ENCODE results near the gene LRRC8D. TPM values are rescaled to one million over a fixed set of nuclear protein-coding genes. Genes with fewer than 3 reads are reported as not detected.
A peak's percentile ranks its signal among the peaks of the same experiment; 100 is the strongest.

The LRRC8D gene
- polyA plus RNA-seq, 3 donors = 28.0 to 43.8 (median 42.9) TPM

GRCh38 chr1:89910268-89910667, 89.4 kb downstream of the LRRC8D start:
- Histone ChIP-seq H4K20me1 (ENCODE audit: insufficient read depth, low read length) (peaks cover 99% of the 10 kb centered on the region), H3K4me3 (replicated peaks in 1 of 3; ENCODE audit: low read depth in 2 of 3, low read length in 3 of 3) (no peak overlapping the region), H3K9me3 (replicated peaks in 1 of 2; ENCODE audit: control insufficient read depth in 1 of 2, insufficient read depth in 1 of 2, low read length in 2 of 2) (no peaks in the 10 kb centered on the region), H3K27ac (ENCODE audit: low read depth in 1 of 2, low read length in 2 of 2) (peak overlapping the region in 1 of 2 donors; percentile 91), H3K79me2 (ENCODE audit: insufficient read depth, low read length) (peaks cover 99% of the 10 kb centered on the region), H3K36me3 (replicated peaks in 1 of 2; ENCODE audit: control insufficient read depth in 1 of 2, insufficient read depth in 2 of 2, low read length in 2 of 2) (peaks cover 3 to 19% of the 10 kb centered on the region in 2 donors), H3K9ac (ENCODE audit: insufficient read depth, low read length, poor library complexity, severe bottlenecking) (no peak overlapping the region), H3K4me1 (ENCODE audit: control insufficient read depth in 1 of 2, insufficient read depth in 2 of 2, low read length in 2 of 2) (peaks cover 35 to 39% of the 10 kb centered on the region in 2 donors), H2AFZ (ENCODE audit: insufficient read depth, low read depth, low read length, poor library complexity, severe bottlenecking) (no peak overlapping the region), H3K4me2 (replicated peaks; ENCODE audit: extremely low read depth, low read length, poor library complexity, severe bottlenecking) (no peak overlapping the region), H3K27me3 (ENCODE audit: control insufficient read depth in 2 of 2, insufficient read depth in 2 of 2, low read length in 2 of 2) (no peaks in the 10 kb centered on the region)
- Mint-ChIP-seq H3K36me3 (peaks cover 27 to 30% of the 10 kb centered on the region in 2 donors), H3K4me3 (no peak overlapping the region), H3K4me1 (peaks cover 59% of the 10 kb centered on the region), H3K27me3 (ENCODE audit: low read depth in 3 of 3) (no peaks in the 10 kb centered on the region), H3K27ac (peak overlapping the region in 6 of 7 donors; percentile 3 to 75 (median 48)), H3K9me3 (no peaks in the 10 kb centered on the region)
- DNase-seq = no peak
- no peak for TF ChIP-seq CTCF (IDR thresholded peaks at IDR 0.05)
- intact Hi-C loops (cut with micrococcal nuclease) = no loop called here

GRCh38 chr1:89910780-89911179, 89.9 kb downstream of the LRRC8D start:
- Histone ChIP-seq H3K27ac (ENCODE audit: low read depth in 1 of 2, low read length in 2 of 2) (peak overlapping the region in 1 of 2 donors; percentile 91), H3K4me2 (replicated peaks; ENCODE audit: extremely low read depth, low read length, poor library complexity, severe bottlenecking) (no peak overlapping the region), H3K4me3 (replicated peaks in 1 of 3; ENCODE audit: low read depth in 2 of 3, low read length in 3 of 3) (no peak overlapping the region), H3K9ac (ENCODE audit: insufficient read depth, low read length, poor library complexity, severe bottlenecking) (no peak overlapping the region), H4K20me1 (ENCODE audit: insufficient read depth, low read length) (peaks cover 99% of the 10 kb centered on the region), H3K9me3 (replicated peaks in 1 of 2; ENCODE audit: control insufficient read depth in 1 of 2, insufficient read depth in 1 of 2, low read length in 2 of 2) (no peaks in the 10 kb centered on the region), H2AFZ (ENCODE audit: insufficient read depth, low read depth, low read length, poor library complexity, severe bottlenecking) (no peak overlapping the region), H3K4me1 (ENCODE audit: control insufficient read depth in 1 of 2, insufficient read depth in 2 of 2, low read length in 2 of 2) (peaks cover 35 to 39% of the 10 kb centered on the region in 2 donors), H3K27me3 (ENCODE audit: control insufficient read depth in 2 of 2, insufficient read depth in 2 of 2, low read length in 2 of 2) (no peaks in the 10 kb centered on the region), H3K79me2 (ENCODE audit: insufficient read depth, low read length) (peaks cover 99% of the 10 kb centered on the region), H3K36me3 (replicated peaks in 1 of 2; ENCODE audit: control insufficient read depth in 1 of 2, insufficient read depth in 2 of 2, low read length in 2 of 2) (peaks cover 3 to 23% of the 10 kb centered on the region in 2 donors)
- Mint-ChIP-seq H3K36me3 (peaks cover 25% of the 10 kb centered on the region in 2 donors), H3K4me3 (no peak overlapping the region), H3K27me3 (ENCODE audit: low read depth in 3 of 3) (no peaks in the 10 kb centered on the region), H3K9me3 (no peaks in the 10 kb centered on the region), H3K27ac (peak overlapping the region in 5 of 7 donors; percentile 8 to 75 (median 42)), H3K4me1 (peaks cover 54% of the 10 kb centered on the region)
- 40% methylated on average over 1 of the region's 2 CpGs for WGBS (ENCODE audit: insufficient coverage)
- no peak for TF ChIP-seq CTCF (IDR thresholded peaks at IDR 0.05)
- intact Hi-C loops (cut with micrococcal nuclease) = no loop called here
- no peak for DNase-seq
